ENCODE data around the gene GPT2.

GPT2 gene

GRCh38 chr16:46975908-46976470 lies 91.8 kb downstream of the GPT2 start:
- H3K4me3 ChIP-seq (ENCODE audit: low read depth, low read length), result no peak overlapping the region
- no peak for DNase-seq (ENCODE audit: low read depth)
- no peak for TF ChIP-seq CTCF (IDR thresholded peaks at IDR 0.05; ENCODE audit: low read depth, low read length, missing control alignments)
- in situ Hi-C loops (cut with HindIII; ENCODE audit: low sequenced_read_pairs), result no loop called here

DNA sequence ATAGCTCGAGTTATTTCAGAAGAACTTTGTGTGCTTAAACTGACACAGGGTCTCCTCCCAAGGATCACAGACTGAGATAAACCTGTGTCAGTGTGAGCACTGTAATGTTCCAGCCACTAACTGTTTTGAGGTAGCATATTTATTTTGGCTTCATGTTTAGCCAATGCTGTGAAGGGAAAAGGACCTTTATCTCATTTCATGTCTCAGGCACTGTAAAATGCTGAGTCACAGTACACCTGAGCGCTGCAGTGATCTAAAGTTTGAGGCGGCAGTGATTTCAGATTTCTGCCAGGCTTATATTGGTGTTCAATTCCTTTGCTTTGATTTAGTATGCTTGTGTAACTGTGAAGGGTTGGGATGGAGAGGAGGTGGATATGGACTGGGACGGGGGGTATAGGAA lies 92.4 kb downstream of the GPT2 start:
- in situ Hi-C loops (cut with HindIII; ENCODE audit: low sequenced_read_pairs), result no loop called here
- no peak for DNase-seq (ENCODE audit: low read depth)
- TF ChIP-seq CTCF (IDR thresholded peaks at IDR 0.05; ENCODE audit: low read depth, low read length, missing control alignments), result no peak
- no peak overlapping the region for H3K4me3 ChIP-seq (ENCODE audit: low read depth, low read length)

Measured in astrocyte of the cerebellum (primary cell).